Measurements from ENCODE around the gene KCNIP2.

KCNIP2 gene

GRCh38 chr10:101851411-101852116, 8.0 kb upstream of the KCNIP2 start:
- DNase-seq: no peak

- DNase-seq: no peak
Observed at GRCh38 chr10:101850749-101851148, 7.1 kb upstream of the KCNIP2 start.

- DNase-seq: no peak
Observed at GRCh38 chr10:101848894-101849351, 5.3 kb upstream of the KCNIP2 start.

GRCh38 chr10:101848408-101848807, 4.8 kb upstream of the KCNIP2 start:
- DNase-seq: no peak

- no peak for DNase-seq
Observed at GRCh38 chr10:101845893-101846292, 2.3 kb upstream of the KCNIP2 start.

GRCh38 chr10:101841826-101842225, 1.8 kb downstream of the KCNIP2 start:
- DNase-seq: no peak

GRCh38 chr10:101840741-101841453, 2.7 kb downstream of the KCNIP2 start:
- peak; percentile 55 for DNase-seq

- DNase-seq: no peak
Observed at GRCh38 chr10:101840102-101840684, 3.4 kb downstream of the KCNIP2 start.

- DNase-seq: no peak
Observed at GRCh38 chr10:101839416-101840063, 4.1 kb downstream of the KCNIP2 start.

- no peak for DNase-seq
Observed at GRCh38 chr10:101839002-101839401, 4.6 kb downstream of the KCNIP2 start.

- no peak for DNase-seq
Observed at GRCh38 chr10:101838416-101838970, 5.1 kb downstream of the KCNIP2 start.

- no peak for DNase-seq
Observed at GRCh38 chr10:101837748-101838147, 5.9 kb downstream of the KCNIP2 start.

GRCh38 chr10:101835362-101835761, 8.2 kb downstream of the KCNIP2 start:
- DNase-seq: no peak

- no peak for DNase-seq
Observed at GRCh38 chr10:101834341-101834740, 9.3 kb downstream of the KCNIP2 start.

- no peak for DNase-seq
Observed at GRCh38 chr10:101833466-101833865, 10.1 kb downstream of the KCNIP2 start.

- no peak for DNase-seq
Observed at GRCh38 chr10:101832325-101832771, 11.3 kb downstream of the KCNIP2 start.

GRCh38 chr10:101831169-101831811, 12.3 kb downstream of the KCNIP2 start:
- DNase-seq: no peak

- peak; percentile 80 for DNase-seq
Observed at GRCh38 chr10:101830322-101831168, 13.1 kb downstream of the KCNIP2 start.

- no peak for DNase-seq
Observed at GRCh38 chr10:101829561-101830315, 13.9 kb downstream of the KCNIP2 start.

GRCh38 chr10:101828766-101829551, 14.6 kb downstream of the KCNIP2 start:
- DNase-seq: no peak

All from kidney glomerular epithelial cell (primary cell).